Chondrocyte (in vitro differentiated cells): ENCODE measurements around the gene NBEA. TPM values are rescaled to one million over a fixed set of nuclear protein-coding genes. Genes with fewer than 3 reads are reported as not detected.

ENCODE experiments used
- DNase-seq: peaks from one replicate; pipeline ENCODE4 v3.0.0; 2021; ENCODE audit warnings: mixed read lengths, low spot score
- H3K27ac Mint-ChIP-seq: one replicate; pipeline ENCODE4 v1.8.0; 2021; ENCODE audit warnings: mild to moderate bottlenecking, moderate library complexity, mixed read lengths; ENCODE audit not compliant: unreplicated experiment
- H3K27me3 Mint-ChIP-seq: 2 replicates; pipeline ENCODE4 v1.8.0; 2021; ENCODE audit warnings: low read depth, mixed read lengths
- H3K36me3 Mint-ChIP-seq: 2 replicates; pipeline ENCODE4 v1.8.0; 2021; ENCODE audit warnings: low read depth, mixed read lengths
- H3K4me1 Mint-ChIP-seq: 2 replicates; pipeline ENCODE4 v1.8.0; 2021; ENCODE audit warnings: low read depth, mild to moderate bottlenecking, mixed read lengths
- H3K4me3 Mint-ChIP-seq: one replicate; pipeline ENCODE4 v1.8.0; 2021; ENCODE audit warnings: mild to moderate bottlenecking, moderate library complexity, mixed read lengths; ENCODE audit not compliant: unreplicated experiment
- H3K9me3 Mint-ChIP-seq: 2 replicates; pipeline ENCODE4 v1.8.0; 2021; ENCODE audit warnings: low read depth, mixed read lengths
- total RNA-seq: library from RNA; stranded (reverse); gene quantifications from 3 replicates; pipeline ENCODE4 v1.2.1, GENCODE V29; 2021
- TF ChIP-seq, protein P1 (sequence below): fragments of 200-600 bp; sonication (generic); IDR thresholded peaks from 2 replicates; pipeline ENCODE4 v1.5.0; 2021; ENCODE audit warnings: antibody characterized with exemption, mild to moderate bottlenecking, moderate library complexity

Gene NBEA
- total RNA-seq, 1 donor from 2014 or later: 4.9 TPM

- H3K4me1 Mint-ChIP-seq: peaks cover 16% of the 10 kb centered on the region
- H3K27me3 Mint-ChIP-seq: no peaks in the 10 kb centered on the region
- no peak overlapping the region for H3K4me3 Mint-ChIP-seq
- H3K27ac Mint-ChIP-seq: no peak overlapping the region
- TF ChIP-seq, protein P1, sequence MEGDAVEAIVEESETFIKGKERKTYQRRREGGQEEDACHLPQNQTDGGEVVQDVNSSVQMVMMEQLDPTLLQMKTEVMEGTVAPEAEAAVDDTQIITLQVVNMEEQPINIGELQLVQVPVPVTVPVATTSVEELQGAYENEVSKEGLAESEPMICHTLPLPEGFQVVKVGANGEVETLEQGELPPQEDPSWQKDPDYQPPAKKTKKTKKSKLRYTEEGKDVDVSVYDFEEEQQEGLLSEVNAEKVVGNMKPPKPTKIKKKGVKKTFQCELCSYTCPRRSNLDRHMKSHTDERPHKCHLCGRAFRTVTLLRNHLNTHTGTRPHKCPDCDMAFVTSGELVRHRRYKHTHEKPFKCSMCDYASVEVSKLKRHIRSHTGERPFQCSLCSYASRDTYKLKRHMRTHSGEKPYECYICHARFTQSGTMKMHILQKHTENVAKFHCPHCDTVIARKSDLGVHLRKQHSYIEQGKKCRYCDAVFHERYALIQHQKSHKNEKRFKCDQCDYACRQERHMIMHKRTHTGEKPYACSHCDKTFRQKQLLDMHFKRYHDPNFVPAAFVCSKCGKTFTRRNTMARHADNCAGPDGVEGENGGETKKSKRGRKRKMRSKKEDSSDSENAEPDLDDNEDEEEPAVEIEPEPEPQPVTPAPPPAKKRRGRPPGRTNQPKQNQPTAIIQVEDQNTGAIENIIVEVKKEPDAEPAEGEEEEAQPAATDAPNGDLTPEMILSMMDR: no peak
- H3K36me3 Mint-ChIP-seq: no peaks in the 10 kb centered on the region
- DNase-seq: no peak
- no peaks in the 10 kb centered on the region for H3K9me3 Mint-ChIP-seq
Observed at GRCh38 chr13:35693134-35693784, 751.2 kb downstream of the NBEA start.

GRCh38 chr13:35694031-35694430, 752.0 kb downstream of the NBEA start:
- TF ChIP-seq, protein P1: no peak
- DNase-seq: no peak
- H3K27me3 Mint-ChIP-seq: no peaks in the 10 kb centered on the region
- H3K36me3 Mint-ChIP-seq: no peaks in the 10 kb centered on the region
- H3K9me3 Mint-ChIP-seq: no peaks in the 10 kb centered on the region
- no peak overlapping the region for H3K4me3 Mint-ChIP-seq
- H3K27ac Mint-ChIP-seq: no peak overlapping the region
- H3K4me1 Mint-ChIP-seq: peaks cover 19% of the 10 kb centered on the region

- TF ChIP-seq, protein P1: no peak
- Mint-ChIP-seq H3K27me3 (no peaks in the 10 kb centered on the region), H3K27ac (no peak overlapping the region), H3K9me3 (no peaks in the 10 kb centered on the region), H3K36me3 (no peaks in the 10 kb centered on the region), H3K4me1 (peaks cover 26% of the 10 kb centered on the region), H3K4me3 (no peak overlapping the region)
- no peak for DNase-seq
Observed at GRCh38 chr13:35694549-35695447, 752.7 kb downstream of the NBEA start.

DNA sequence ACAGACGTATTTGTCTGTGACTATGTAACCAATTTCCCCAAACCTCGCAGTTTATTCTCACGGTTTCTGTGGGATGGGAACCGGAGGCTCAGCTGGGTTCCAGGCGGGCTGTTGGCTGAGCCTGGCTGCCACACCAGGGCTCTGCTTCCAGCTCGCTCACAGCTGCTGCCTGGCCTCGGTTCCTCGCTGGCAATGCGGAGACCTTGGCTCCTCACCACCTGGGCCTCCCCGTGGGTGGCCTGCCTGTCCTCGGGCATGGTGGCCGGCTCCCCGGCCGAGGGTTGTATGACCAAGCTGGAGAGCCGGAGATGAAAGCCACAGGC, 753.3 kb downstream of the NBEA start:
- Mint-ChIP-seq H3K27ac (no peak overlapping the region), H3K4me3 (no peak overlapping the region), H3K36me3 (no peaks in the 10 kb centered on the region)

DNA sequence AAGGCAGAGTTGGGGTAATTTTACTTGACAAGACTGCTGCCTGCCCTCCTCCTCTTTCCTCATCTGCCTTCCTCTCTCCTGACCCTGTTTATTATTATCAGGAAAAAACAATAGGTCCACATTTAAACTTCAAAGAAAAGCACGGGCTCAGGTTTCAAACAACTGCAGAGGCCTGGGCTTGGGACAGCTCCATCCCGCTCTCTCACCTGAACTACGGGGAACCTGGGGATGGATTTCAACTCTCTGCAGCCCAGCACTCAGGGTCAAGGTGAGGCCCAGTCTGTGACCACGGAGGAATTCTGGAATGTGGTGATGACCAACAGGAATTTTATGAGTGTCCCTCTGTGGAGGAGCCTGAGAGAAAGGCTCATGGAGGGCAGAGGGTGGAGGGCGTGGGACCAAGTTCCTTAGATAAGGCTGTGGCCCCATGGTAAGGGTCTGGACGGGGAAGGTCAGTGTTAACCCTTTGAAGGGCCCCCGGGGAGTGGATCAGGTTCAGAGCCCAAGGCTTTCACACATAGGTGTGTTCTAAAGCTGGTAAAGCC, 755.2 kb downstream of the NBEA start:
- no peak overlapping the region for H3K4me3 Mint-ChIP-seq
- no peak for DNase-seq
- H3K36me3 Mint-ChIP-seq: no peaks in the 10 kb centered on the region
- peaks cover 33% of the 10 kb centered on the region for H3K4me1 Mint-ChIP-seq
- no peaks in the 10 kb centered on the region for H3K27me3 Mint-ChIP-seq
- TF ChIP-seq, protein P1: no peak
- no peaks in the 10 kb centered on the region for H3K9me3 Mint-ChIP-seq
- no peak overlapping the region for H3K27ac Mint-ChIP-seq

More for the DNA sequence above, 753.3 kb downstream of the NBEA start:
- no peak for DNase-seq
- Mint-ChIP-seq H3K9me3 (no peaks in the 10 kb centered on the region), H3K4me1 (peaks cover 32% of the 10 kb centered on the region), H3K27me3 (no peaks in the 10 kb centered on the region)
- TF ChIP-seq, protein P1: no peak
